CD4-positive, alpha-beta memory T cell (primary cell): ENCODE data around the gene KRTAP19-1. TPM values are rescaled to one million over a fixed set of nuclear protein-coding genes. Genes with fewer than 3 reads are reported as not detected.

ENCODE experiments used
- CTCF ChIA-PET: fragments of 350-600 bp; sonication (Branson Sonifier 250); formaldehyde crosslinking; loops from one replicate; lab custom pipeline; 2021; ENCODE audit warnings: inconsistent platforms; ENCODE audit not compliant: partially characterized antibody; lab: Charles Lee
- POLR2A ChIA-PET: fragments of 350-600 bp; sonication (Branson Sonifier 250); formaldehyde crosslinking; loops from one replicate; lab custom pipeline; 2021; ENCODE audit not compliant: partially characterized antibody; lab: Charles Lee
- DNase-seq, 5 donors: peaks; one replicate each; pipeline versions ENCODE4 v3.0.0 to v3.0.0-alpha.2; 2020 to 2022; ENCODE audit warnings: mixed read lengths in 1 of 5
- H3K27ac ChIP-seq: one replicate; pipeline ENCODE4 v1.7.0; 2013; ENCODE audit warnings: low read depth, low read length
- H3K27me3 ChIP-seq: 2 replicates; pipeline ENCODE4 v1.7.0; 2013; ENCODE audit warnings: mild to moderate bottlenecking, low read length, moderate library complexity; ENCODE audit not compliant: insufficient read depth
- H3K36me3 ChIP-seq: 2 replicates; pipeline ENCODE4 v1.7.0; 2013; ENCODE audit warnings: mild to moderate bottlenecking, low read length, moderate library complexity; ENCODE audit not compliant: insufficient read depth
- H3K4me1 ChIP-seq: 2 replicates; pipeline ENCODE4 v1.7.0; 2013; ENCODE audit warnings: mild to moderate bottlenecking, low read length, moderate library complexity; ENCODE audit not compliant: insufficient read depth
- H3K4me3 ChIP-seq, 2 donors: one replicate each; pipeline ENCODE4 v1.7.0; 2013; ENCODE audit warnings: low read length in 2 of 2, mild to moderate bottlenecking in 1 of 2
- H3K9me3 ChIP-seq, 2 donors: one replicate each; pipeline ENCODE4 v1.7.0; 2013; ENCODE audit warnings: low read length in 2 of 2, control low read depth in 1 of 2; ENCODE audit not compliant: control insufficient read depth in 1 of 2
- H3K27ac Mint-ChIP-seq, 7 donors: one replicate each; pipeline ENCODE4 v1.8.0; 2020 to 2021; ENCODE audit warnings: mixed read lengths in 7 of 7, mild to moderate bottlenecking in 6 of 7, inconsistent platforms in 3 of 7, moderate library complexity in 3 of 7
- H3K27me3 Mint-ChIP-seq, 2 donors: one replicate each; pipeline ENCODE4 v1.8.0; 2020 to 2021; ENCODE audit warnings: mixed read lengths in 2 of 2
- H3K36me3 Mint-ChIP-seq, 2 donors: one replicate each; pipeline ENCODE4 v1.8.0; 2020 to 2021; ENCODE audit warnings: mixed read lengths in 2 of 2, inconsistent platforms in 1 of 2, mild to moderate bottlenecking in 1 of 2
- H3K4me1 Mint-ChIP-seq, 4 donors: one replicate each; pipeline ENCODE4 v1.8.0; 2020 to 2021; ENCODE audit warnings: mixed read lengths in 4 of 4, mild to moderate bottlenecking in 1 of 4
- H3K4me3 Mint-ChIP-seq, 8 donors: one replicate each; pipeline ENCODE4 v1.8.0; 2020 to 2021; ENCODE audit warnings: mixed read lengths in 8 of 8, mild to moderate bottlenecking in 7 of 8, moderate library complexity in 6 of 8, inconsistent platforms in 3 of 8
- H3K9me3 Mint-ChIP-seq, 8 donors: one replicate each; pipeline ENCODE4 v1.8.0; 2020 to 2021; ENCODE audit warnings: mixed read lengths in 8 of 8, mild to moderate bottlenecking in 5 of 8, inconsistent platforms in 3 of 8, moderate library complexity in 1 of 8
- intact Hi-C: fragments of 100-400 bp; cut with micrococcal nuclease; formaldehyde crosslinking; loops from one replicate; pipeline ENCODE4 v1.15.1; 2023
- polyA plus RNA-seq, 2 donors: library from polyadenylated mRNA; unstranded; fragments of 300-500 nt; fragmentation: Illumina TruSeq; gene quantifications; one replicate each; pipeline ENCODE4 v1.2.3, GENCODE V29; 2021
- total RNA-seq, 2 experiments: library from RNA; stranded (reverse); gene quantifications; one replicate each; pipeline ENCODE4 v1.2.3, GENCODE V29; 2021

KRTAP19-1 gene
- total and polyA plus RNA-seq, 4 experiments from 2014 or later, result not detected

DNA sequence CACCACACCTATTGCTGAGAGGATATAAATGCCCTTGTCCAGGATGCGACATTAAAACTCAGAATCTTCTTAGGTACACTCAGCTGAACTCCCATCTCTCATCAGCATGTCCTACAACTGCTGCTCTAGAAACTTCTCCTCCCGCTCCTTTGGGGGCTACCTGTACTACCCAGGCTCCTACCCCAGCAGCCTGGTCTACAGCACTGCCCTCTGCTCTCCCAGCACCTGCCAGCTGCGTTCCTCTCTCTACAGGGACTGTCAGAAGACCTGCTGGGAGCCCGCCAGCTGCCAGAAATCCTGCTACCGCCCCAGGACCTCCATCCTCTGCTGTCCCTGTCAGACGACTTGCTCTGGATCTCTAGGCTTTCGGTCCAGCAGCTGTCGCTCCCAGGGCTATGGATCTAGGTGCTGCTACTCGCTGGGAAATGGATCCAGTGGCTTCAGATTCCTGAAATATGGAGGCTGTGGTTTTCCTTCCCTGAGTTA is 50.0 kb downstream of the KRTAP19-1 start, which contains the start of gene KRTAP13-4:
TSS of gene KRTAP13-4 (plus strand) at position 51 of the 486 bp plus-strand sequence. CDS start at position 107, 56 bp downstream.
- ChIA-PET POLR2A (no interaction called here), CTCF (no interaction called here)
- no peaks in the 10 kb centered on the region for H3K36me3 Mint-ChIP-seq
- no peak within 1 kb of the TSS for H3K4me3 ChIP-seq
- H3K9me3 ChIP-seq, result no peaks in the 10 kb centered on the region
- H3K9me3 Mint-ChIP-seq, result peaks cover 0 to 4% (median 0%) of the 10 kb centered on the region in 8 donors
- H3K27ac ChIP-seq, result no peak within 1 kb of the TSS
- H3K36me3 ChIP-seq, result no peaks in the 10 kb centered on the region
- no peak within 1 kb of the TSS for H3K27ac Mint-ChIP-seq
- H3K27me3 Mint-ChIP-seq, result peaks cover 1 to 2% of the 10 kb centered on the region in 2 donors
- H3K4me1 ChIP-seq, result no peaks in the 10 kb centered on the region
- no peaks in the 10 kb centered on the region for H3K27me3 ChIP-seq
- no peak within 1 kb of the TSS for H3K4me3 Mint-ChIP-seq
- intact Hi-C loops, result no loop called here
- no peak for DNase-seq
- H3K4me1 Mint-ChIP-seq, result no peaks in the 10 kb centered on the region

Other genes with a start within 250 kb of the KRTAP19-1 start
- not detected for gene KRTAP24-1, start 197.4 kb downstream of the KRTAP19-1 start, total RNA-seq
- not detected for gene KRTAP24-1, start 197.4 kb downstream of the KRTAP19-1 start, polyA plus RNA-seq
- not detected for gene KRTAP25-1, start 190.9 kb downstream of the KRTAP19-1 start, total RNA-seq
- not detected for gene KRTAP25-1, start 190.9 kb downstream of the KRTAP19-1 start, polyA plus RNA-seq
- gene KRTAP26-1, start 160.1 kb downstream of the KRTAP19-1 start, total RNA-seq, result not detected
- not detected for gene KRTAP26-1, start 160.1 kb downstream of the KRTAP19-1 start, polyA plus RNA-seq
- not detected for gene KRTAP27-1, start 142.7 kb downstream of the KRTAP19-1 start, total RNA-seq
- gene KRTAP27-1, start 142.7 kb downstream of the KRTAP19-1 start, polyA plus RNA-seq, result not detected
- not detected for gene KRTAP23-1, start 131.8 kb downstream of the KRTAP19-1 start, total RNA-seq
- gene KRTAP23-1, start 131.8 kb downstream of the KRTAP19-1 start, polyA plus RNA-seq, result not detected
- gene KRTAP13-2, start 108.1 kb downstream of the KRTAP19-1 start, total RNA-seq, result not detected
- not detected for gene KRTAP13-2, start 108.1 kb downstream of the KRTAP19-1 start, polyA plus RNA-seq
- not detected for gene KRTAP13-1, start 84.3 kb downstream of the KRTAP19-1 start, total RNA-seq
- not detected for gene KRTAP13-1, start 84.3 kb downstream of the KRTAP19-1 start, polyA plus RNA-seq
- gene KRTAP13-3, start 54.4 kb downstream of the KRTAP19-1 start, total RNA-seq, result not detected
- not detected for gene KRTAP13-3, start 54.4 kb downstream of the KRTAP19-1 start, polyA plus RNA-seq
- not detected for gene KRTAP13-4, start 50.1 kb downstream of the KRTAP19-1 start, total RNA-seq
- not detected for gene KRTAP13-4, start 50.1 kb downstream of the KRTAP19-1 start, polyA plus RNA-seq
- not detected for gene KRTAP15-1, start 40.1 kb downstream of the KRTAP19-1 start, total RNA-seq
- gene KRTAP15-1, start 40.1 kb downstream of the KRTAP19-1 start, polyA plus RNA-seq, result not detected
- gene KRTAP19-2, start 7.1 kb upstream of the KRTAP19-1 start, total RNA-seq, result not detected
- gene KRTAP19-2, start 7.1 kb upstream of the KRTAP19-1 start, polyA plus RNA-seq, result not detected
- gene KRTAP19-3, start 11.6 kb upstream of the KRTAP19-1 start, total RNA-seq, result not detected
- gene KRTAP19-3, start 11.6 kb upstream of the KRTAP19-1 start, polyA plus RNA-seq, result not detected
- not detected for gene KRTAP19-4, start 16.8 kb upstream of the KRTAP19-1 start, total RNA-seq
- not detected for gene KRTAP19-4, start 16.8 kb upstream of the KRTAP19-1 start, polyA plus RNA-seq
- gene KRTAP19-5, start 21.8 kb upstream of the KRTAP19-1 start, total RNA-seq, result not detected
- gene KRTAP19-5, start 21.8 kb upstream of the KRTAP19-1 start, polyA plus RNA-seq, result not detected
- gene KRTAP19-6, start 61.5 kb upstream of the KRTAP19-1 start, total RNA-seq, result not detected
- gene KRTAP19-6, start 61.5 kb upstream of the KRTAP19-1 start, polyA plus RNA-seq, result not detected
- not detected for gene KRTAP19-7, start 80.9 kb upstream of the KRTAP19-1 start, total RNA-seq
- gene KRTAP19-7, start 80.9 kb upstream of the KRTAP19-1 start, polyA plus RNA-seq, result not detected
- not detected for gene KRTAP22-2, start 110.0 kb upstream of the KRTAP19-1 start, total RNA-seq
- not detected for gene KRTAP22-2, start 110.0 kb upstream of the KRTAP19-1 start, polyA plus RNA-seq
- gene KRTAP6-3, start 112.1 kb upstream of the KRTAP19-1 start, total RNA-seq, result not detected
- not detected for gene KRTAP6-3, start 112.1 kb upstream of the KRTAP19-1 start, polyA plus RNA-seq
- gene KRTAP6-2, start 118.5 kb upstream of the KRTAP19-1 start, total RNA-seq, result not detected
- gene KRTAP6-2, start 118.5 kb upstream of the KRTAP19-1 start, polyA plus RNA-seq, result not detected
- not detected for gene KRTAP22-1, start 120.7 kb upstream of the KRTAP19-1 start, total RNA-seq
- gene KRTAP22-1, start 120.7 kb upstream of the KRTAP19-1 start, polyA plus RNA-seq, result not detected
- not detected for gene KRTAP6-1, start 133.6 kb upstream of the KRTAP19-1 start, total RNA-seq
- gene KRTAP6-1, start 133.6 kb upstream of the KRTAP19-1 start, polyA plus RNA-seq, result not detected
- gene KRTAP20-1, start 136.1 kb upstream of the KRTAP19-1 start, total RNA-seq, result not detected
- not detected for gene KRTAP20-1, start 136.1 kb upstream of the KRTAP19-1 start, polyA plus RNA-seq
- gene KRTAP20-4, start 140.3 kb upstream of the KRTAP19-1 start, total RNA-seq, result not detected
- gene KRTAP20-4, start 140.3 kb upstream of the KRTAP19-1 start, polyA plus RNA-seq, result not detected
- not detected for gene KRTAP20-2, start 154.8 kb upstream of the KRTAP19-1 start, total RNA-seq
- not detected for gene KRTAP20-2, start 154.8 kb upstream of the KRTAP19-1 start, polyA plus RNA-seq
- gene KRTAP20-3, start 162.5 kb upstream of the KRTAP19-1 start, total RNA-seq, result not detected
- not detected for gene KRTAP20-3, start 162.5 kb upstream of the KRTAP19-1 start, polyA plus RNA-seq
- not detected for gene KRTAP21-3, start 238.4 kb upstream of the KRTAP19-1 start, total RNA-seq
- gene KRTAP21-3, start 238.4 kb upstream of the KRTAP19-1 start, polyA plus RNA-seq, result not detected